Astrocyte (in vitro differentiated cells and primary cell): ENCODE results near the gene SCARF2. TPM values are rescaled to one million over a fixed set of nuclear protein-coding genes. Genes with fewer than 3 reads are reported as not detected.
A peak's percentile ranks its signal among the peaks of the same experiment; 100 is the strongest.

Experiments used
- DNase-seq: peaks from one replicate; pipeline ENCODE4 v3.0.0-alpha.2; 2010; ENCODE audit warnings: low read depth
- FAIRE-seq: peaks from 2 replicates; lab custom pipeline; 2011; peaks lifted over from hg19 to GRCh38; lab: Jason Lieb, UNC
- H2AFZ ChIP-seq: 2 replicates; pipeline ENCODE4 v1.6.0; 2012; ENCODE audit warnings: low read depth, low read length, inconsistent platforms
- H3K27ac ChIP-seq: 2 replicates; pipeline ENCODE4 v1.5.1; 2011; ENCODE audit warnings: low read depth, low read length, inconsistent platforms
- H3K27me3 ChIP-seq: 2 replicates; pipeline ENCODE4 v1.6.0; 2011; ENCODE audit warnings: low read length, inconsistent platforms; ENCODE audit not compliant: insufficient read depth
- H3K36me3 ChIP-seq: 2 replicates; pipeline ENCODE4 v1.5.1; 2011; ENCODE audit warnings: low read length, inconsistent platforms; ENCODE audit not compliant: insufficient read depth
- H3K4me1 ChIP-seq: 2 replicates; pipeline ENCODE4 v1.5.1; 2011; ENCODE audit warnings: low read length, inconsistent platforms; ENCODE audit not compliant: insufficient read depth
- H3K4me2 ChIP-seq: 2 replicates; pipeline ENCODE4 v1.6.0; 2012; ENCODE audit warnings: low read length, inconsistent platforms
- H3K4me3 ChIP-seq: 2 replicates; pipeline ENCODE4 v1.5.1; 2011; ENCODE audit warnings: low read depth, mild to moderate bottlenecking, low read length, inconsistent platforms; ENCODE audit not compliant: insufficient read depth
- H3K79me2 ChIP-seq: 2 replicates; pipeline ENCODE4 v1.6.0; 2012; ENCODE audit warnings: mild to moderate bottlenecking, low read length, inconsistent platforms; ENCODE audit not compliant: insufficient read depth
- H3K9ac ChIP-seq: 2 replicates; pipeline ENCODE4 v1.6.0; 2012; ENCODE audit warnings: mild to moderate bottlenecking, low read length, inconsistent platforms
- H3K9me3 ChIP-seq: 2 replicates; pipeline ENCODE4 v1.5.1; 2012; ENCODE audit warnings: low read depth, mild to moderate bottlenecking, low read length, inconsistent platforms; ENCODE audit not compliant: insufficient read depth
- H4K20me1 ChIP-seq: 2 replicates; pipeline ENCODE4 v1.6.0; 2012; ENCODE audit warnings: low read length, inconsistent platforms; ENCODE audit not compliant: insufficient read depth
- H3K27ac Mint-ChIP-seq: one replicate; pipeline ENCODE4 v1.8.0; 2021; ENCODE audit warnings: mild to moderate bottlenecking, mixed read lengths; ENCODE audit not compliant: unreplicated experiment
- H3K27me3 Mint-ChIP-seq: one replicate; pipeline ENCODE4 v1.8.0; 2021; ENCODE audit warnings: low read depth, mixed read lengths; ENCODE audit not compliant: unreplicated experiment
- H3K36me3 Mint-ChIP-seq: one replicate; pipeline ENCODE4 v1.8.0; 2021; ENCODE audit warnings: low read depth, mixed read lengths; ENCODE audit not compliant: unreplicated experiment
- H3K4me1 Mint-ChIP-seq: one replicate; pipeline ENCODE4 v1.8.0; 2021; ENCODE audit warnings: low read depth, mixed read lengths; ENCODE audit not compliant: unreplicated experiment
- H3K4me3 Mint-ChIP-seq: one replicate; pipeline ENCODE4 v1.8.0; 2021; ENCODE audit warnings: mild to moderate bottlenecking, moderate library complexity, mixed read lengths; ENCODE audit not compliant: unreplicated experiment
- H3K9me3 Mint-ChIP-seq: one replicate; pipeline ENCODE4 v1.8.0; 2021; ENCODE audit warnings: mild to moderate bottlenecking, mixed read lengths; ENCODE audit not compliant: unreplicated experiment
- CTCF ChIP-seq: IDR thresholded peaks from 2 replicates; pipeline ENCODE4 v1.5.1; 2011; ENCODE audit warnings: low read depth, mild to moderate bottlenecking, inconsistent platforms, low read length, moderate library complexity; ENCODE audit not compliant: insufficient read depth
- EZH2 ChIP-seq: IDR thresholded peaks from 2 replicates; pipeline ENCODE4 v1.6.1; 2012; ENCODE audit warnings: mild to moderate bottlenecking, low read length, inconsistent platforms; ENCODE audit not compliant: insufficient read depth
- total RNA-seq: library from RNA; stranded (reverse); gene quantifications from 2 replicates; pipeline ENCODE4 v1.2.1, GENCODE V29; 2021

The SCARF2 gene
- total RNA-seq, 1 donor from 2014 or later = 17.3 TPM

GRCh38 chr22:20449819-20450550 lies 12.4 kb upstream of the SCARF2 start:
- Mint-ChIP-seq H3K27ac (no peak overlapping the region), H3K4me3 (no peak overlapping the region), H3K4me1 (no peaks in the 10 kb centered on the region), H3K9me3 (no peaks in the 10 kb centered on the region), H3K27me3 (peaks cover 8% of the 10 kb centered on the region), H3K36me3 (peaks cover 23% of the 10 kb centered on the region)
- no peak overlapping the region for H3K4me2 ChIP-seq
- H3K27me3 ChIP-seq = no peaks in the 10 kb centered on the region
- TF ChIP-seq CTCF = no peak
- no peak for TF ChIP-seq EZH2
- FAIRE-seq (no peak), DNase-seq (no peak)
- no peak overlapping the region for H2AFZ ChIP-seq
- no peaks in the 10 kb centered on the region for H3K4me1 ChIP-seq
- H3K79me2 ChIP-seq = no peaks in the 10 kb centered on the region
- no peak overlapping the region for H3K4me3 ChIP-seq
- H3K9me3 ChIP-seq = no peaks in the 10 kb centered on the region
- no peaks in the 10 kb centered on the region for H4K20me1 ChIP-seq
- H3K9ac ChIP-seq = no peak overlapping the region
- H3K36me3 ChIP-seq = peaks cover 3% of the 10 kb centered on the region
- H3K27ac ChIP-seq = no peak overlapping the region

GRCh38 chr22:20448630-20449029 lies 11.0 kb upstream of the SCARF2 start:
- DNase-seq (no peak), FAIRE-seq (no peak)
- Histone ChIP-seq H2AFZ (no peak overlapping the region), H3K27me3 (no peaks in the 10 kb centered on the region), H3K4me2 (no peak overlapping the region), H3K36me3 (peaks cover 3% of the 10 kb centered on the region), H3K79me2 (no peaks in the 10 kb centered on the region), H3K27ac (no peak overlapping the region), H3K4me3 (no peak overlapping the region), H4K20me1 (no peaks in the 10 kb centered on the region), H3K9me3 (no peaks in the 10 kb centered on the region), H3K4me1 (no peaks in the 10 kb centered on the region), H3K9ac (no peak overlapping the region)
- peak overlapping the region; percentile 18 for H3K27ac Mint-ChIP-seq
- H3K9me3 Mint-ChIP-seq = no peaks in the 10 kb centered on the region
- H3K27me3 Mint-ChIP-seq = peaks cover 8% of the 10 kb centered on the region
- TF ChIP-seq CTCF (no peak), EZH2 (no peak)
- H3K4me1 Mint-ChIP-seq = no peaks in the 10 kb centered on the region
- no peak overlapping the region for H3K4me3 Mint-ChIP-seq
- peaks cover 28% of the 10 kb centered on the region for H3K36me3 Mint-ChIP-seq

GRCh38 chr22:20446383-20446970 lies 8.9 kb upstream of the SCARF2 start:
- H3K9me3 Mint-ChIP-seq = no peaks in the 10 kb centered on the region
- Histone ChIP-seq H3K27me3 (no peaks in the 10 kb centered on the region), H3K27ac (no peak overlapping the region), H3K4me1 (no peaks in the 10 kb centered on the region), H3K9ac (no peak overlapping the region), H3K36me3 (peaks cover 3% of the 10 kb centered on the region), H3K9me3 (no peaks in the 10 kb centered on the region), H3K4me2 (no peak overlapping the region), H3K4me3 (no peak overlapping the region), H3K79me2 (no peaks in the 10 kb centered on the region), H2AFZ (no peak overlapping the region), H4K20me1 (no peaks in the 10 kb centered on the region)
- no peaks in the 10 kb centered on the region for H3K4me1 Mint-ChIP-seq
- DNase-seq (no peak), FAIRE-seq (no peak)
- peaks cover 26% of the 10 kb centered on the region for H3K36me3 Mint-ChIP-seq
- peaks cover 8% of the 10 kb centered on the region for H3K27me3 Mint-ChIP-seq
- H3K27ac Mint-ChIP-seq = no peak overlapping the region
- no peak overlapping the region for H3K4me3 Mint-ChIP-seq
- TF ChIP-seq EZH2 = no peak
- no peak for TF ChIP-seq CTCF
